ENCODE data around the gene VAC14.

GRCh38 chr16:70754851-70755600 is 45.9 kb downstream of the VAC14 start:
- TF ChIP-seq, protein P1, sequence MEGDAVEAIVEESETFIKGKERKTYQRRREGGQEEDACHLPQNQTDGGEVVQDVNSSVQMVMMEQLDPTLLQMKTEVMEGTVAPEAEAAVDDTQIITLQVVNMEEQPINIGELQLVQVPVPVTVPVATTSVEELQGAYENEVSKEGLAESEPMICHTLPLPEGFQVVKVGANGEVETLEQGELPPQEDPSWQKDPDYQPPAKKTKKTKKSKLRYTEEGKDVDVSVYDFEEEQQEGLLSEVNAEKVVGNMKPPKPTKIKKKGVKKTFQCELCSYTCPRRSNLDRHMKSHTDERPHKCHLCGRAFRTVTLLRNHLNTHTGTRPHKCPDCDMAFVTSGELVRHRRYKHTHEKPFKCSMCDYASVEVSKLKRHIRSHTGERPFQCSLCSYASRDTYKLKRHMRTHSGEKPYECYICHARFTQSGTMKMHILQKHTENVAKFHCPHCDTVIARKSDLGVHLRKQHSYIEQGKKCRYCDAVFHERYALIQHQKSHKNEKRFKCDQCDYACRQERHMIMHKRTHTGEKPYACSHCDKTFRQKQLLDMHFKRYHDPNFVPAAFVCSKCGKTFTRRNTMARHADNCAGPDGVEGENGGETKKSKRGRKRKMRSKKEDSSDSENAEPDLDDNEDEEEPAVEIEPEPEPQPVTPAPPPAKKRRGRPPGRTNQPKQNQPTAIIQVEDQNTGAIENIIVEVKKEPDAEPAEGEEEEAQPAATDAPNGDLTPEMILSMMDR (IDR thresholded peaks at IDR 0.05), result no peak
- no peak for TF ChIP-seq POLR2A (IDR thresholded peaks at IDR 0.05)
